Keratinocyte (primary cell): Measurements from ENCODE around the gene CCDC92.

Experiments
- EZH2 ChIP-seq: IDR thresholded peaks from one replicate; pipeline ENCODE4 v1.6.1; 2012; ENCODE audit warnings: inconsistent platforms, mild to moderate bottlenecking, low read length, moderate library complexity
- TF ChIP-seq, protein P1 (sequence below), 3 experiments: IDR thresholded peaks in 1 of 3; conservative IDR thresholded peaks in 1 of 3; optimal IDR thresholded peaks in 1 of 3; 2 replicates in 2 of 3; 3 replicates in 1 of 3; pipeline versions ENCODE3 to v1.5.1; 2011; ENCODE audit warnings: low read length in 3 of 3, mild to moderate bottlenecking in 3 of 3, moderate library complexity in 2 of 3, control low read depth in 1 of 3, inconsistent platforms in 1 of 3; ENCODE audit not compliant: insufficient read depth in 2 of 3; ENCODE audit errors: extremely low read depth in 1 of 3

- TF ChIP-seq, protein P1, sequence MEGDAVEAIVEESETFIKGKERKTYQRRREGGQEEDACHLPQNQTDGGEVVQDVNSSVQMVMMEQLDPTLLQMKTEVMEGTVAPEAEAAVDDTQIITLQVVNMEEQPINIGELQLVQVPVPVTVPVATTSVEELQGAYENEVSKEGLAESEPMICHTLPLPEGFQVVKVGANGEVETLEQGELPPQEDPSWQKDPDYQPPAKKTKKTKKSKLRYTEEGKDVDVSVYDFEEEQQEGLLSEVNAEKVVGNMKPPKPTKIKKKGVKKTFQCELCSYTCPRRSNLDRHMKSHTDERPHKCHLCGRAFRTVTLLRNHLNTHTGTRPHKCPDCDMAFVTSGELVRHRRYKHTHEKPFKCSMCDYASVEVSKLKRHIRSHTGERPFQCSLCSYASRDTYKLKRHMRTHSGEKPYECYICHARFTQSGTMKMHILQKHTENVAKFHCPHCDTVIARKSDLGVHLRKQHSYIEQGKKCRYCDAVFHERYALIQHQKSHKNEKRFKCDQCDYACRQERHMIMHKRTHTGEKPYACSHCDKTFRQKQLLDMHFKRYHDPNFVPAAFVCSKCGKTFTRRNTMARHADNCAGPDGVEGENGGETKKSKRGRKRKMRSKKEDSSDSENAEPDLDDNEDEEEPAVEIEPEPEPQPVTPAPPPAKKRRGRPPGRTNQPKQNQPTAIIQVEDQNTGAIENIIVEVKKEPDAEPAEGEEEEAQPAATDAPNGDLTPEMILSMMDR (optimal IDR thresholded peaks at IDR 0.05 in 1 of 3, IDR thresholded peaks at IDR 0.05 in 1 of 3, conservative IDR thresholded peaks at IDR 0.05 in 1 of 3; ENCODE audit: extremely low read depth in 1 of 3, insufficient read depth in 2 of 3, low read length in 3 of 3) = no peak
- no peak for TF ChIP-seq EZH2
These were observed 17.1 kb upstream of the CCDC92 start for GRCh38 chr12:123989753-123990152.
